A204.1 (cell line): ENCODE measurements around the gene TP53TG5.
"Not testable (repeated sequence)": the region's sequence is repeated elsewhere in the genome, so short reads cannot be mapped to it uniquely, and the experiment has no call there.

ENCODE experiments used
- FAIRE-seq: peaks from 2 replicates; lab custom pipeline; 2012; peaks lifted over from hg19 to GRCh38; lab: Jason Lieb, UNC

The TP53TG5 gene

GRCh38 chr20:45366192-45366591, 11.9 kb downstream of the TP53TG5 start:
- no peak for FAIRE-seq

- FAIRE-seq = no peak
Measured at GRCh38 chr20:45365444-45365970, 12.6 kb downstream of the TP53TG5 start.

GRCh38 chr20:45363611-45364492, 14.3 kb downstream of the TP53TG5 start:
- FAIRE-seq = no peak

GRCh38 chr20:45362804-45363610, 15.1 kb downstream of the TP53TG5 start, which contains the start of gene SYS1:
Gene SYS1, plus strand, starts transcription at chr20:45363156. Its CDS starts 376 bp downstream, at chr20:45363532.
- peak; percentile 91 for FAIRE-seq

GRCh38 chr20:45361793-45362192, 16.3 kb downstream of the TP53TG5 start:
- FAIRE-seq = no peak

- FAIRE-seq = no peak
Measured at GRCh38 chr20:45359406-45360148, 18.5 kb downstream of the TP53TG5 start.

- FAIRE-seq = no peak
Measured at GRCh38 chr20:45359069-45359405, 19.1 kb downstream of the TP53TG5 start.

- FAIRE-seq = no peak
Measured at GRCh38 chr20:45358282-45359068, 19.6 kb downstream of the TP53TG5 start.

GRCh38 chr20:45355209-45356084, 22.7 kb downstream of the TP53TG5 start:
- FAIRE-seq = no peak

GRCh38 chr20:45354423-45355208, 23.5 kb downstream of the TP53TG5 start:
- FAIRE-seq = no peak

- FAIRE-seq = no peak
Measured at GRCh38 chr20:45353746-45354145, 24.4 kb downstream of the TP53TG5 start.

GRCh38 chr20:45352729-45353128, 25.4 kb downstream of the TP53TG5 start:
- FAIRE-seq = no peak

- not testable (repeated sequence) for FAIRE-seq
Measured at GRCh38 chr20:45350795-45351194, 27.3 kb downstream of the TP53TG5 start.

GRCh38 chr20:45350217-45350616, 27.9 kb downstream of the TP53TG5 start:
- no peak for FAIRE-seq

- no peak for FAIRE-seq
Measured at GRCh38 chr20:45347936-45348778, 30.0 kb downstream of the TP53TG5 start, which contains the start of gene SDC4. Gene SDC4, minus strand, starts transcription at chr20:45348424. Its CDS starts 40 bp downstream, at chr20:45348384.

- FAIRE-seq = no peak
Measured at GRCh38 chr20:45347297-45347935, 30.7 kb downstream of the TP53TG5 start.

- FAIRE-seq = no peak
Measured at GRCh38 chr20:45346851-45347250, 31.3 kb downstream of the TP53TG5 start.

GRCh38 chr20:45346291-45346718, 31.8 kb downstream of the TP53TG5 start:
- no peak for FAIRE-seq
